GM19240 (cell line): Measurements from ENCODE around the gene TFE3.

Experiments used
- DNase-seq: peaks from one replicate; pipeline ENCODE4 v3.0.0; 2011; ENCODE audit warnings: low spot score; ENCODE audit not compliant: insufficient read length

TFE3 gene

DNA sequence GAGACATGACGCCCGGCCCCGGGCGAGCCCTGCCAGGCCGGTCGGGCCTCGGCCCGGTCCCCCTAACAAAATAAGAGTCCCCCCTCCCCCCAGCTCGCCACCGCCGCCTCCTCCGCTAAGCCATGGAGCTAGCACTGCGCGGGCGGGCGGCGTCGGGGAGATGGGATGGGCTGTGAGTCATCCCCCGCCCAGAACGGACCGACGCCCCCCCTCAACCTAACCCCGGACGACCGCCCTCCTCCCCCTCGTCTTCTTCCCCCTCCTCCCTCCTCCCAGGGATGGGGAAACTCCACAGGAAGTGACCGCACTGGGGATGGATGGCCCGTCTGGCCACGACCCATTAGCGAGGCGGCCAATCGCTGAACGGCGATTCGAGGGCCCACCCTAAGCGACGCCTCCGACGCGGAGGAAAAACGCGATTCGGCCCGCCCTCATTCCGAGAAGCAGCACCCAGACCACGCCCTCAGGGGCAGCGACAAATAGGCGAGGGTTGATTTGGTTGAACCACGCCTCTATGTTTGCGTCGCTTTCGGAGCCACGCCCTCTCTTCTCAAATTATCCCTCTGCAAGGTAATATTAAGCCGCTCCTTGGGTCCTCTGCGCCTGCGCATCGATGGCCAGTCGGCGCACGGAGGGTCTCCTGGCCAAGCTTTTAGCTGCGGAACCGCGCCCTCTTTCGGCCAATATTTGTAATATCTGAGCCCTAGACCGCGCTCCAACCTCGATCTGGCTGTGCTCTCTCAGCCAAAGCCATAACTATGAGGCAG is at the start of gene TFE3:
TSS of gene TFE3 (minus strand) at position 138 of the 767 bp plus-strand sequence. CDS start at position 7, 131 bp downstream.
- DNase-seq = peak; percentile 77

DNA sequence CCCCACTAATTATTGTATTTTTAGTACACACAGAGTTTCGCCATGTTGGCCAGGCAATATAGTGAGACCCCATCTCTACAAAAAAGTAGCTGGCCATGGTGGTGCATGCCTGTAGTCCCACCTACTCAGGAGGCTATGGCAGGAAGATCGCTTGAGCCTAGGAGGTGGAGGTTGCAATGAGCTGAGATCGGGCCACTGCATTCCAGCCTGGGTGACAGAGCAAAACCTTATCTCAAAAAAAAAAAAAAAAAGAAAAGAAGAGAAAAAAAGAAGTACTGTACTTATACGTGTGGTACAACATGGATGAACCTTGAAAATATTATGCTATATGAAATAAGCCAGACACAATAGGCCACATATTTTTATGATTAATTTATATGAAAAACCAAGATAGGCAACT is 46.4 kb upstream of the TFE3 start:
- DNase-seq = no peak

DNA sequence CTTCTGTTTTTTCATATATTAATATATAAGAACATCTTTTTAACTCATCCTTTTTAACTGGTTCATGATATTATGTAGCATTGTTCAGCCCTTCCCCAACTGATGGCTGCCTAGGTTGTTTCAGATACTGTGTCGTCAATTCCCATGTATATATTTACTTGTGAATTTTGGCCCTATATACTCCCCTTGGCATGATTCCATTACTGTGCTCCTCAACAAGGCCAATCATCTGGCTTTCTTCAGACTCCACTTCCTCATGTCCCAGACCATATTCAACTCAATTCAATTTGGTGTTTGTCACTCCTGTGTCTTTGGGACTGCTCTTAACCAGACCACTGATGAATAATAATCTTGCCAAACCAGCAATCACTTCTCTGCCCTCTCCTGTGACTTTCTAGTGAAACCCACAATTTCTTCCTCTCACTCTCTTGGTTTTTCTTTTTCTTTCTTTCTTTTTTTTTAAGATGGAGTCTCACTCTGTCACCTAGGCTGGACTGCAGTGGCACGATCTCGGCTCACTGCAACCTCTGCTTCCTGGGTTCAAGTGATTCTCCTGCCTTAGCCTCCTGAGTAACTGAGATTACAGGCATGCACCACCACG is 39.2 kb upstream of the TFE3 start:
- DNase-seq = no peak

DNA sequence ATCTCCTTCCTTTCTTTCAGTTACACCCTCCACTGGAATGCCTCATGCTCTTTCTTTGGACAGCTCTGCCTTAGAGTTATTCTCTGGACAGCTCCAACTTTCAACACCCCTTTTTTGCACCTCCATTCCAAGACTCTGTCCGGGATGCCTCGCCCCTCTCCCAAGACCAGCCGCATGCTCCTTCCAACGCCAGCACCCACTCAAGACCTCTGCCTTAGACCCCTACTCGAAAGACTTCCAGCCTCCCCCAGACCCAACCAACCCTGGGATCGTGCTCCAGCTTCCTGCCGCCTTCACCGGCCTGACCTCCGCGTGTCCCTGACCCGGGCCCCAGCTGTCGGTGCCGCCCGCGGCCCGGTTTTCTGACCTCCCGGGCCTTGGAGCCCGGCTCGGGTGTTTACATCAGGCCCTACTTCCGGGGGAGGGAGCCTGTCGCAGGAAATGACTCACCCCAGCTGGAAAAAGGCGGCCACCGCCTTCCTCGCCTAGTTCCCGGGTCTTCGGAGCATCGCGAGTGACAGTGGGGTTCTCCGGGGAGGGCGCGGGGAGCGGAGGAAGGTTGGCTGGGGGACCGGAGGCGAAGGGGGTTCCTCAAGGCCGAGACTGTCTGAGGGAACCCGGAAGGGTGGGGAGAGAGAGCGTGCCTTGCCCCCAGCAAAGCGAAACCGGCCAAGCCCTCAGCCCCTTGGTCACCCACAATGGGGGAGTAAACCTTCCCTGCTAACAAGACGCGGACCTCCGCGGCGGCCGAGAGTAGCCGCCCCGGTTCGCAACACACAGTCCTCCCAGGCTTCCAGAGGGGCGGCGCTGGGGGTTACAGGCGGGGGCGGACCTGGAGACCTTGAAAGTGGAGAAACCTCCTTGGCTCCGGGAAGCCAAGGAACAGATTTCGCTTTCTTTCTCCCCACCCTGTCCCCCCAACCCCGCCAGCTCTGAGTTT is 36.6 kb upstream of the TFE3 start, which contains the start of gene WDR45:
TSS of gene WDR45 (minus strand) at position 399 of the 940 bp plus-strand sequence. CDS start 1,792 bp downstream, outside the sequence.
- peak; percentile 57 for DNase-seq

DNA sequence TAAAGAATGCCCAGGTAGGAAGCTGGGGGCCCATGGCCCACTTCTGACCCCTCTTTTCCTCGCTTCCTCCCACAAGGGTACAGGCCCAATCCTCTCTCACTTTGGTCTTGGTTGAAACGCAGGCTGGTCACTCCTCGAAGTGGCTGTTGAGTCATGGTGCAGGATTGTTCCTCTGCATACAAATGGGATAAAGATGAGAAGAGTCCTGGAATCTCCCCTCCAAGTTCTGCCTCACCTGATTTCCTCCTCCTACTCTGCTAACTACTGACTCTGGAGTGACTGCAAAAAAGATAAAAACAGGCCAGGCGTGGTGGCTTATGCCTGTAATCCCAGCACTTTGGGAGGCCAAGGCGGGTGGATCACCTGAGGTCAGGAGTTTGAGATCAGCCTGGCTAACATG is 34.8 kb upstream of the TFE3 start:
- DNase-seq = no peak

GRCh38 chrX:49075347-49075746 is 32.2 kb upstream of the TFE3 start:
- no peak for DNase-seq

DNA sequence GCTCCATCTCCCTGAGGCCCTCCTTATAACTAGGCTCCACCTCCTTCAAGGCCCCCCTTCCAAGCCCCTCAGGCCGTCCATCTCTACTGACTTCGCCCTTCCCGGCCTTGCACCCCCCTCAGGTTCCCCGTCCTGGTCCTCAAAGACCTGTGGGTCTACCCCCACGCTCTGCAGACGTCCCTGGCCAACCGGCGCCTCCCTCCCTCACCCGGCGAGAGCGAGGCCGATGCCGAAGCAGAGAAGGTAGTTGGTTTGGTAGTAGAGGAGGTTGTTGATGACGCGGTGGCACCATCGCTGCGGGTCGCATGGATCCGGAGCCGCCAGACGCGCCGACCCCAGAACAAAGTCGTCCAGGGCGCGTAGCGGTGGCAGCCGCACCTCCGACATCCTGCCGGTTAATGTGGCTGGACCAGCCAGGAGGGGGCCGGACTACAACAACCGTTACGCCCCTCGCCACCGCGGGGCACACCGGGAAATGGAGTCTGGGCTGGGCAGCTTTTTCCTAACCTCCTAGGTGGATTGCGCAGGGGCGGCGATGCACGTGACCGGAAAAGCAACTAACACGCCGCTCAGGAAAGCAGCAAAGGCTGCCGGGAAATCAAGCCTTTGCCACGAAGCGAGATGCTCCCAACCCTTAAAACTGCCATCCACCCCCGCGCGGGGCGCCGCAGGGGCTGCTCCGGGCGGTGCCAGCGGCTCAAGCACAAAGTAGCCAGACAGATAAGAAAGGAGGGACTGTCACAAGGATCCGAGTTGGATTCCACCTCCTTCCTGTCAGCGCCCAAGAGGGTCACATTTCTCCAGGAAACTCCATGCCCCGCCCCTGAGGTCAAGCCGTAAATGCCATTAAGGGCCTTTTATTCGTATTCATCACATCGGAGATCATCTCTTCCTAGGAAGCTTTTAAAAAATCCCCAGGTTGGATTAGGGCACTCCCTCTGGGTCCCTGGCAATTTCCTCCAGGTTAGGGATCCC is 30.7 kb upstream of the TFE3 start, which contains the start of gene PRAF2:
TSS of gene PRAF2 (minus strand) at position 402 of the 975 bp plus-strand sequence. CDS start at position 387, 15 bp downstream.
- peak; percentile 91 for DNase-seq

- DNase-seq = no peak
Observed at GRCh38 chrX:49072712-49073095, 29.5 kb upstream of the TFE3 start.

GRCh38 chrX:49071877-49072711 is 28.9 kb upstream of the TFE3 start:
- DNase-seq = no peak

DNA sequence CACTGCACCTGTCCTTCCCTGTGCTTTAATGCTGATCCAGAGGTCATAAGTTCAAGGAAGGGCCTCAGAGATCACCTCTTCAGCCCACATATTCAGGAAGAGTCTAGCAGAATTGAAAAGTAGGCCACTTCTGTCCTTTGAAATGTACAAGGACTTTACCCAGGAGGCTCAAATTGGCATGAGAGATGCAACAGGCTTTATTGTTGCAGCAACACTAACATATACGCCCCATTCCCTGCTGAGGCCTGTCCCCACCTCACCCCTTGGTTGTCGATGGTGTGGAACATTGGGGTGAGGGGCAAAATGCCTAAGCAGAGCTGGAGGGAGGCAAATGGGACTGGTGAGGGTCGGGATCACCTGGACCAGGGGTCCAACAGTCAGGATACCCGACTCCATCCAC is 27.8 kb upstream of the TFE3 start:
- DNase-seq = no peak

GRCh38 chrX:49069038-49069437 is 25.9 kb upstream of the TFE3 start:
- DNase-seq = no peak

DNA sequence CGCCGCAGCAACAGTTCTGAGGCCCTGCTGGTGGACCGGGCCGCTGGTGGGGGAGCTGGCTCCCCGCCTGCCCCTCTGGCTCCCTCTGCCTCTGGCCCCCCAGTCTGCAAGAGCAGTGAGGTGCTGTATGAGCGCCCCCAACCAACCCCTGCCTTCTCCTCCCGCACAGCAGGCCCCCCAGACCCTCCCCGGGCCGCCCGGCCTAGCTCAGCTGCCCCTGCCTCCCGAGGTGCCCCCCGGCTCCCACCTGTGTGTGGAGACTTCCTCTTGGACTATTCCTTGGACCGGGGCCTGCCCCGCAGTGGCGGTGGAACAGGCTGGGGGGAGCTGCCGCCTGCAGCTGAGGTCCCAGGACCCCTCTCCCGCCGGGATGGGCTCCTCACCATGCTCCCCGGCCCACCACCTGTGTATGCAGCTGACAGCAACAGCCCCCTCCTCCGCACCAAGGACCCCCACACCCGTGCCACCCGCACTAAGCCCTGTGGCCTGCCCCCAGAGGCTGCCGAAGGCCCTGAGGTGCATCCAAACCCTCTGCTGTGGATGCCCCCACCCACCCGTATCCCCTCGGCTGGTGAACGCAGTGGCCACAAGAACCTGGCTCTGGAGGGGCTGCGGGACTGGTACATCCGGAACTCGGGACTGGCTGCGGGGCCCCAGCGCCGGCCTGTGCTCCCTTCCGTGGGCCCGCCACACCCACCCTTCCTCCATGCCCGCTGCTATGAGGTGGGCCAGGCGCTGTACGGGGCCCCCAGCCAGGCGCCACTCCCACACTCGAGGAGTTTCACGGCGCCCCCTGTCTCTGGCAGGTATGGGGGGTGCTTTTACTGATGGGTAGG is 24.3 kb upstream of the TFE3 start:
- DNase-seq = no peak

DNA sequence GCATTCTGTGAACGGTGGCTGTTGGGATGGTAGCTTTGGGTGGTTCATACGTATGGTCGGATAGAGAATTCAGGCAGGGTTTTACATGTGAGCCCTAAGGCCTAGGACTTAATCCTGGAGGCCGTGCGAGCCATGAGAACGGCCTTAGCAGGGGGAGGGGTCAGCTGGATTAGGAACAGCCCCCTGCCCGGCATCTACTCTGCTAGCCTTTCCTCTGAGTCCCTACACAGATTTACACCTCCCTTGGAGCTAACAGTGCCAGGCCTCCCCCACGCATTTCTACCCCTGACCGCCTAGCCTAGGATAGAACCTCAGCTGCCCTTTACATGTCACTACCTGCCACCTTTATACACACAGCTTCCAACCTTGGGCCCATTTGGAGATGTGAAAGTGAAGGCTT is 23.5 kb upstream of the TFE3 start:
- DNase-seq = no peak

- no peak for DNase-seq
Observed at GRCh38 chrX:49066278-49066677, 23.1 kb upstream of the TFE3 start.

- DNase-seq = no peak
Observed at GRCh38 chrX:49064735-49065134, 21.6 kb upstream of the TFE3 start.

GRCh38 chrX:49064303-49064702 is 21.1 kb upstream of the TFE3 start:
- DNase-seq = no peak

- DNase-seq = no peak
Observed at GRCh38 chrX:49063715-49064114, 20.6 kb upstream of the TFE3 start.

GRCh38 chrX:49061916-49062315 is 18.8 kb upstream of the TFE3 start:
- DNase-seq = no peak

- no peak for DNase-seq
Observed at GRCh38 chrX:49061490-49061889, 18.3 kb upstream of the TFE3 start.
